Kidney (tissue), 14 donors: ENCODE data around the gene SARNP. TPM values are rescaled to one million over a fixed set of nuclear protein-coding genes. Genes with fewer than 3 reads are reported as not detected.

ENCODE experiments used
- DNase-seq, 5 donors: peaks; one replicate each; pipeline ENCODE4 v3.0.0-alpha.2; 2013 to 2020
- FAIRE-seq: peaks from 2 replicates; lab custom pipeline; 2012; peaks lifted over from hg19 to GRCh38; lab: Jason Lieb, UNC
- H3K27ac ChIP-seq, 2 donors: one replicate each; pipeline ENCODE4 v1.7.0; 2013; ENCODE audit warnings: low read depth in 2 of 2, low read length in 2 of 2, inconsistent platforms in 1 of 2
- H3K27me3 ChIP-seq: one replicate; pipeline ENCODE4 v1.7.1; 2013; ENCODE audit warnings: low read length, inconsistent platforms; ENCODE audit not compliant: control insufficient read depth, insufficient read depth
- H3K36me3 ChIP-seq, 3 donors: one replicate each; pipeline versions ENCODE4 v1.7.0 to v1.7.1; 2013; ENCODE audit warnings: low read length in 3 of 3, control low read depth in 1 of 3, inconsistent platforms in 1 of 3; ENCODE audit not compliant: insufficient read depth in 3 of 3, control insufficient read depth in 2 of 3
- H3K4me1 ChIP-seq, 3 donors: one replicate each; pipeline versions ENCODE4 v1.7.0 to v1.7.1; 2013; ENCODE audit warnings: low read length in 3 of 3, inconsistent platforms in 1 of 3, low read depth in 1 of 3; ENCODE audit not compliant: control insufficient read depth in 2 of 3, insufficient read depth in 2 of 3
- H3K4me3 ChIP-seq, 3 donors: one replicate each; pipeline versions ENCODE4 v1.7.0 to v1.8.1; 2013; ENCODE audit warnings: low read length in 3 of 3, control low read depth in 1 of 3, inconsistent platforms in 1 of 3
- H3K9ac ChIP-seq, 3 donors: one replicate each; pipeline versions ENCODE4 v1.7.0 to v1.7.1; 2013; ENCODE audit warnings: low read length in 3 of 3, control low read depth in 1 of 3, inconsistent platforms in 1 of 3
- H3K9me3 ChIP-seq, 3 donors: one replicate each; pipeline versions ENCODE4 v1.7.0 to v1.7.1; 2013; ENCODE audit warnings: low read length in 3 of 3, control low read depth in 1 of 3, inconsistent platforms in 1 of 3; ENCODE audit not compliant: control insufficient read depth in 2 of 3, insufficient read depth in 1 of 3
- intact Hi-C: fragments of 100-400 bp; cut with DNase I; formaldehyde crosslinking; loops from one replicate; pipeline ENCODE4 v1.11.1; 2022
- polyA plus RNA-seq: library from polyadenylated mRNA; stranded (reverse); fragments of 350-450 nt; fragmentation: Illumina TruSeq; extraction: RNeasy Lipid Tissue Mini Kit (QIAGEN cat#74804); gene quantifications from one replicate; pipeline ENCODE4 v1.2.3, GENCODE V29; 2014; ENCODE audit warnings: low read depth, low replicate concordance; ENCODE audit not compliant: insufficient read depth
- total RNA-seq: library from RNA; stranded (reverse); fragmentation: NEBNext Ultra II Directional; extraction: Animal tissue kit (Norgen Biotek cat#: 25700); gene quantifications from one replicate; pipeline ENCODE4 v1.2.1, GENCODE V29; 2021
- TF ChIP-seq, protein P1 (sequence below): IDR thresholded peaks from 3 replicates; pipeline ENCODE4 v1.5.1; 2012; ENCODE audit warnings: mild to moderate bottlenecking, moderate library complexity, borderline replicate concordance; ENCODE audit not compliant: insufficient read depth; ENCODE audit errors: extremely low read depth
- donor health status: control.
- donor health status: control.
- donor health status: control.
- donor health status: control.
- donor health status: control.
- donor health status: DM: yes; HTN: yes; CAD: no.
- donor health status: Normal renal cell carcinoma (clear cell type).

SARNP gene
- total and polyA plus RNA-seq, 2 donors from 2014 or later: 51.1 to 109 TPM

DNA sequence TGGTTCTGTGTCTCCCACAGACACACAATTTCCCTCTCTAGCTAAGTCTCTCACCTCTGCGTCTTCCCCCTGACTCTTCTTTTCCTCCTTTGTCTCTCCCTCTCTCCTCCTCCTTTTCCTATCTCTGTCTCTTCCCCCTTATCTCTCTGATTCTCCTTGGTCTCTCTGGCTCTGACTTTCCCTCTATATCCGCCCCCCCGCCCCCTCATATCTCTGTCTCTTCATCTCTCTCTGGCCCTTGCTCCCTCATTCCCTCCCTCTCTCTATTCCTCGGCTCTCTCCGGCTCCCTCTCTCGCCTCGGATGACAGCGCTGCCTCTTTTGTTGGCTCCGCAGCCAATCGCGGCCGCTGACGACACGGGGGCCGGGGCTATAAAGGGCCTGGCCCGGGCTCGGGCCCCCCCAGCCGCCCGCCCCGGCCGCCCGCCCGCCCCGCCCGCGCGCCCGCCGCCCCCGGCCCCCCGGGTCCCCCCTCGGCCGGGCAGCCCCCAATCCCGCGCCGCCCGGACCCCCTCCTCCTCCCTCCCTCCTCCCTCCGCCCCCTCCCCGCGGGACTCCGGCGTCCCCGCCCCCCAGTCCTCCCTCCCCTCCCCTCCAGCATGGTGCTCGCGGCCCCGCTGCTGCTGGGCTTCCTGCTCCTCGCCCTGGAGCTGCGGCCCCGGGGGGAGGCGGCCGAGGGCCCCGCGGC lies 74.7 kb downstream of the SARNP start, which contains the start of gene GDF11:
Gene GDF11 (plus strand): TSS at position 404 of the 687 bp plus-strand sequence. CDS start 195 bp downstream, at position 599.
- H3K27me3 ChIP-seq: no peaks in the 10 kb centered on the region
- no peaks in the 10 kb centered on the region for H3K36me3 ChIP-seq
- no peaks in the 10 kb centered on the region for H3K9me3 ChIP-seq
- H3K4me1 ChIP-seq: peaks cover 2 to 19% (median 8%) of the 10 kb centered on the region in 3 donors
- FAIRE-seq (no peak), DNase-seq (peak; percentile 89 to 96 (median 94))
- peak within 1 kb of the TSS; percentile 67 to 76 (median 69) for H3K4me3 ChIP-seq
- TF ChIP-seq, protein P1, sequence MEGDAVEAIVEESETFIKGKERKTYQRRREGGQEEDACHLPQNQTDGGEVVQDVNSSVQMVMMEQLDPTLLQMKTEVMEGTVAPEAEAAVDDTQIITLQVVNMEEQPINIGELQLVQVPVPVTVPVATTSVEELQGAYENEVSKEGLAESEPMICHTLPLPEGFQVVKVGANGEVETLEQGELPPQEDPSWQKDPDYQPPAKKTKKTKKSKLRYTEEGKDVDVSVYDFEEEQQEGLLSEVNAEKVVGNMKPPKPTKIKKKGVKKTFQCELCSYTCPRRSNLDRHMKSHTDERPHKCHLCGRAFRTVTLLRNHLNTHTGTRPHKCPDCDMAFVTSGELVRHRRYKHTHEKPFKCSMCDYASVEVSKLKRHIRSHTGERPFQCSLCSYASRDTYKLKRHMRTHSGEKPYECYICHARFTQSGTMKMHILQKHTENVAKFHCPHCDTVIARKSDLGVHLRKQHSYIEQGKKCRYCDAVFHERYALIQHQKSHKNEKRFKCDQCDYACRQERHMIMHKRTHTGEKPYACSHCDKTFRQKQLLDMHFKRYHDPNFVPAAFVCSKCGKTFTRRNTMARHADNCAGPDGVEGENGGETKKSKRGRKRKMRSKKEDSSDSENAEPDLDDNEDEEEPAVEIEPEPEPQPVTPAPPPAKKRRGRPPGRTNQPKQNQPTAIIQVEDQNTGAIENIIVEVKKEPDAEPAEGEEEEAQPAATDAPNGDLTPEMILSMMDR: no peak
- no peak within 1 kb of the TSS for H3K27ac ChIP-seq
- intact Hi-C loops: loop anchor here (10.0 kb wide), 1 partner anchor 52 kb away; no protein-coding TSS in a partner anchor
- peak within 1 kb of the TSS; percentile 28 to 71 (median 63) for H3K9ac ChIP-seq

DNA sequence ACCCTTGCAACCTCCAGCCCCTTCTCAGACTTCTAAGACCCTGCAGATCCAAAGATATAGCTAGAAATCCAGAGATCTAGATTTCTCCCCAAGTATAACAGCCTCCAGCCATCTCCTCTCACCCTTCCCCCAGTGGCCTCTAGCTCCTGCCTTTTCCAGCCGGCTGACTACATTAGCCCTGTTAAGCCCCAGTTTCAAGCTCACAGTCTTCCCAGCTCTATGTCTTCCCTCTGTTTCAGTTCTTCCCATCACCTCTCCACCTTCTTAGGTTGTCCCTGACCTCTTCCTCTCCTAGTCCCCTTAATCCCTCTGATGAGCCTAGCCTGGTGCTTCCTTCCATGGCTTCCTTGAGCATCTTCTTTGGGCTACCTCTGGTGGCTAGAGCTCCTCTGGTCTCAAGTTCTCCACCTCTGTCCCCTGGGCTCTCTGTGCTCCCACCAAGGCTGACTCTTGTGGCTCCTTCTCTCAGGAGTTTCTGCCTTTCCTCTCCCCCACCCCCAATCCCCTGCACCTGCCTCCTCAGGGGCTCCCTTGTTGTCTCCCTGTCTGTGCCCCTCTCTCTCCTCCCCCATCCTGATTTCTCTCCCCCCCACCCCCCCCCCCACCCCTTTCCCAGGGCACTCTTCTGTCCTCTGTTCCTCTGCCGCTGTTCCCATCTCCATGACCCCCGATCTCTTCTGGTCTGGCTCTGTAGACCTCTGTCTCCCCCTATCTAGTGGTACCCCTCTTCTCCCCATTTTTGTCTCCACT lies 75.4 kb downstream of the SARNP start:
- Histone ChIP-seq H3K27ac (no peak overlapping the region), H3K4me1 (peaks cover 2 to 22% (median 13%) of the 10 kb centered on the region in 3 donors), H3K4me3 (peak overlapping the region in 2 of 3 donors; percentile 48 to 71), H3K36me3 (no peaks in the 10 kb centered on the region), H3K9me3 (no peaks in the 10 kb centered on the region), H3K9ac (peak overlapping the region in 2 of 3 donors; percentile 63 to 71), H3K27me3 (no peaks in the 10 kb centered on the region)
- DNase-seq (peak in 3 of 5 donors; percentile 20 to 64 (median 29)), FAIRE-seq (no peak)
- intact Hi-C loops: loop anchor here (10.0 kb wide), 1 partner anchor 53 kb away; no protein-coding TSS in a partner anchor
- TF ChIP-seq, protein P1: no peak

DNA sequence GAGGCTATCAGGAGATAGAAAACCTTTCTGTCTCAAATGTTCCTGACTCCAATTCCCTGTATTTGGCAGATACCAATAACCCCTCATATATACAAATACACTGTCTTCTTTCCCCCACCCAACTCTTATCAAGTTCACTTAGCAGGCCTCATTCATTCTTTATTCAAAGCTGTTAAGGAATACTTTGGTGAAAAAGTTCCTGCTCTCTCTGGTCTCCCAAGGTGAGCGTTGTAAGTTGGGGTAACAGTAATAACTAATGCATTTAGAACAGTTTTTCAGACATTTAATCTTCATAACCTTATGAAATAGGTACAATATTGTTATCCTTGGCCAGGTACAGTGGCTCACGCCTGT lies 78.5 kb downstream of the SARNP start:
- Histone ChIP-seq H3K27me3 (no peaks in the 10 kb centered on the region), H3K9me3 (no peaks in the 10 kb centered on the region), H3K36me3 (no peaks in the 10 kb centered on the region), H3K4me1 (peaks cover 2 to 14% (median 9%) of the 10 kb centered on the region in 3 donors), H3K27ac (no peak overlapping the region), H3K4me3 (peak overlapping the region; percentile 85 to 91 (median 86)), H3K9ac (no peak overlapping the region)
- intact Hi-C loops: no loop called here
- FAIRE-seq: no peak
- no peak for DNase-seq
- TF ChIP-seq, protein P1: no peak
